HepG2 (cell line): Measurements from ENCODE around the gene E2F1. TPM values are rescaled to one million over a fixed set of nuclear protein-coding genes. Genes with fewer than 3 reads are reported as not detected.

Experiments used
- CENPBD1 ChIP-seq: sonication (generic); formaldehyde crosslinking; IDR thresholded peaks from 2 replicates; pipeline ENCODE4 v1.8.0; 2022; ENCODE audit warnings: missing genetic modification reagents, low read depth, mild to moderate bottlenecking, borderline replicate concordance
- DPF2 ChIP-seq: sonication (generic); formaldehyde crosslinking; IDR thresholded peaks from 2 replicates; pipeline ENCODE4 v1.4.0; 2020; ENCODE audit warnings: mild to moderate bottlenecking, low read depth, missing genetic modification reagents, borderline replicate concordance
- GABPA ChIP-seq, 2 experiments: IDR thresholded peaks; 2 replicates each; pipeline ENCODE4 v1.6.1; 2011 to 2016; ENCODE audit warnings: low read depth in 2 of 2, low read length in 1 of 2, missing biosample characterization in 1 of 2, missing genetic modification characterization in 1 of 2
- HNRNPH1 ChIP-seq: fragments of 200-400 bp; formaldehyde crosslinking; optimal IDR thresholded peaks from 2 replicates; pipeline ENCODE3; 2017; ENCODE audit warnings: mild to moderate bottlenecking, low read depth, low read length
- IKZF4 ChIP-seq: sonication (generic); formaldehyde crosslinking; IDR thresholded peaks from 2 replicates; pipeline ENCODE4 v1.5.1; 2020; ENCODE audit warnings: borderline replicate concordance, mild to moderate bottlenecking, low read depth, missing genetic modification reagents; ENCODE audit errors: not compliant biosample characterization
- MIER3 ChIP-seq: IDR thresholded peaks from 2 replicates; pipeline ENCODE4 v1.6.1; 2016; ENCODE audit warnings: missing compliant biosample characterization, borderline replicate concordance
- NAIF1 ChIP-seq: sonication (generic); formaldehyde crosslinking; IDR thresholded peaks from 2 replicates; pipeline ENCODE4 v1.5.0; 2020; ENCODE audit warnings: mild to moderate bottlenecking, missing genetic modification reagents, borderline replicate concordance
- PPARG ChIP-seq: conservative IDR thresholded peaks from 2 replicates; pipeline ENCODE4 v1.6.1; 2016; ENCODE audit warnings: missing biosample characterization, missing genetic modification reagents
- RFX3 ChIP-seq: IDR thresholded peaks from 2 replicates; pipeline ENCODE4 v1.6.1; 2016; ENCODE audit warnings: missing biosample characterization, missing genetic modification reagents
- RFXAP ChIP-seq: sonication (generic); formaldehyde crosslinking; IDR thresholded peaks from 2 replicates; pipeline ENCODE4 v1.4.0; 2020; ENCODE audit warnings: missing genetic modification reagents, borderline replicate concordance
- SNAPC2 ChIP-seq: sonication (generic); formaldehyde crosslinking; IDR thresholded peaks from 2 replicates; pipeline ENCODE4 v1.8.1; 2022; ENCODE audit warnings: mild to moderate bottlenecking, missing genetic modification reagents
- ZBTB8A ChIP-seq: sonication (generic); formaldehyde crosslinking; IDR thresholded peaks from 2 replicates; pipeline ENCODE4 v1.4.0; 2020; ENCODE audit warnings: mild to moderate bottlenecking, low read depth, missing genetic modification reagents, borderline replicate concordance
- ZNF264 ChIP-seq: sonication (generic); formaldehyde crosslinking; IDR thresholded peaks from 2 replicates; pipeline ENCODE4 v1.4.0; 2020; ENCODE audit warnings: missing genetic modification reagents
- ZNF660 ChIP-seq: sonication (generic); formaldehyde crosslinking; IDR thresholded peaks from 2 replicates; pipeline ENCODE4 v1.5.1; 2020; ENCODE audit warnings: mild to moderate bottlenecking, low read depth, missing genetic modification reagents, borderline replicate concordance
- ZNF704 ChIP-seq: sonication (generic); formaldehyde crosslinking; IDR thresholded peaks from 2 replicates; pipeline ENCODE4 v1.8.1; 2023; ENCODE audit warnings: mild to moderate bottlenecking, inconsistent platforms, moderate library complexity, missing genetic modification reagents, borderline replicate concordance
- ZNF737 ChIP-seq: sonication (generic); formaldehyde crosslinking; IDR thresholded peaks from 2 replicates; pipeline ENCODE4 v1.5.0; 2020; ENCODE audit warnings: missing genetic modification reagents, mild to moderate bottlenecking, borderline replicate concordance
- ZNF773 ChIP-seq: sonication (generic); formaldehyde crosslinking; IDR thresholded peaks from 2 replicates; pipeline ENCODE4 v1.4.0; 2020; ENCODE audit warnings: missing genetic modification reagents, borderline replicate concordance
- ZSCAN20 ChIP-seq: sonication (generic); formaldehyde crosslinking; IDR thresholded peaks from 2 replicates; pipeline ENCODE4 v1.4.0; 2020; ENCODE audit warnings: missing genetic modification reagents, mild to moderate bottlenecking, borderline replicate concordance
- polyA plus RNA-seq, 8 experiments: library from polyadenylated mRNA; depleted of rRNA in 3 of 8; stranded (reverse) in 7 of 8; unstranded in 1 of 8; fragments of >200 nt; fragmentation: Illumina TruSeq in 4 of 8; extraction: Trizol in 4 of 8; gene quantifications; 2 replicates each; pipeline versions ENCODE4 v1.2.1 to v1.2.3, GENCODE V29; 2011 to 2016; ENCODE audit warnings: low read depth in 4 of 8, missing spikeins in 1 of 8, mixed read lengths in 1 of 8; ENCODE audit not compliant: insufficient read depth in 1 of 8
- total RNA-seq, 5 experiments: library from RNA; depleted of rRNA; stranded (reverse); fragments of >200 nt; fragmentation: Illumina TruSeq; extraction: Trizol; gene quantifications; 2 replicates each; pipeline ENCODE4 v1.2.3, GENCODE V29; 2016; ENCODE audit warnings: low read depth in 1 of 5
- TF ChIP-seq, protein P1 (sequence below): sonication (generic); formaldehyde crosslinking; IDR thresholded peaks from 2 replicates; pipeline ENCODE4 v1.8.0; 2022; ENCODE audit warnings: mild to moderate bottlenecking, missing genetic modification reagents
- TF ChIP-seq, protein P2 (sequence below): sonication (generic); formaldehyde crosslinking; conservative IDR thresholded peaks from 2 replicates; pipeline ENCODE4 v1.4.0; 2020; ENCODE audit warnings: missing genetic modification reagents

The E2F1 gene
- total and polyA plus RNA-seq, 2 of the 13 experiments (the other 11 are each of a cell fraction or from before 2014, with no cell fraction given), result 25.5 to 39.4 TPM

- TF ChIP-seq RFXAP (CRISPR knock-in tag) (peak; percentile 93), HNRNPH1 (no peak), ZNF773 (peak; percentile 86; the same call in 1 of the 2 replicates), ZNF704 (peak; percentile 79; the same call in 1 of the 2 replicates), ZBTB8A (CRISPR knock-in tag) (no peak), ZSCAN20 (CRISPR knock-in tag) (peak; percentile 82; the same call in 1 of the 2 replicates), PPARG (CRISPR knock-in tag) (peak; percentile 78), ZNF737 (CRISPR knock-in tag) (no peak), DPF2 (CRISPR knock-in tag) (no peak), IKZF4 (CRISPR knock-in tag) (peak; percentile 29), ZNF264 (CRISPR knock-in tag) (peak; percentile 58; the same call in 1 of the 2 replicates), MIER3 (CRISPR knock-in tag) (peak; percentile 23; the same call in 1 of the 2 replicates), CENPBD1 (CRISPR knock-in tag) (no peak), GABPA (IDR thresholded peaks at IDR 0.05; ENCODE audit: low read depth, low read length) (no peak), GABPA (CRISPR knock-in tag; IDR thresholded peaks at IDR 0.05; ENCODE audit: low read depth) (no peak), ZNF660 (CRISPR knock-in tag) (no peak), NAIF1 (CRISPR knock-in tag) (no peak), SNAPC2 (CRISPR knock-in tag) (no peak; the same call in 1 of the 2 replicates), RFX3 (CRISPR knock-in tag) (no peak)
- TF ChIP-seq, protein P1, sequence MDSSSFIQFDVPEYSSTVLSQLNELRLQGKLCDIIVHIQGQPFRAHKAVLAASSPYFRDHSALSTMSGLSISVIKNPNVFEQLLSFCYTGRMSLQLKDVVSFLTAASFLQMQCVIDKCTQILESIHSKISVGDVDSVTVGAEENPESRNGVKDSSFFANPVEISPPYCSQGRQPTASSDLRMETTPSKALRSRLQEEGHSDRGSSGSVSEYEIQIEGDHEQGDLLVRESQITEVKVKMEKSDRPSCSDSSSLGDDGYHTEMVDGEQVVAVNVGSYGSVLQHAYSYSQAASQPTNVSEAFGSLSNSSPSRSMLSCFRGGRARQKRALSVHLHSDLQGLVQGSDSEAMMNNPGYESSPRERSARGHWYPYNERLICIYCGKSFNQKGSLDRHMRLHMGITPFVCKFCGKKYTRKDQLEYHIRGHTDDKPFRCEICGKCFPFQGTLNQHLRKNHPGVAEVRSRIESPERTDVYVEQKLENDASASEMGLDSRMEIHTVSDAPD (CRISPR knock-in tag), result no peak
- TF ChIP-seq, protein P2, sequence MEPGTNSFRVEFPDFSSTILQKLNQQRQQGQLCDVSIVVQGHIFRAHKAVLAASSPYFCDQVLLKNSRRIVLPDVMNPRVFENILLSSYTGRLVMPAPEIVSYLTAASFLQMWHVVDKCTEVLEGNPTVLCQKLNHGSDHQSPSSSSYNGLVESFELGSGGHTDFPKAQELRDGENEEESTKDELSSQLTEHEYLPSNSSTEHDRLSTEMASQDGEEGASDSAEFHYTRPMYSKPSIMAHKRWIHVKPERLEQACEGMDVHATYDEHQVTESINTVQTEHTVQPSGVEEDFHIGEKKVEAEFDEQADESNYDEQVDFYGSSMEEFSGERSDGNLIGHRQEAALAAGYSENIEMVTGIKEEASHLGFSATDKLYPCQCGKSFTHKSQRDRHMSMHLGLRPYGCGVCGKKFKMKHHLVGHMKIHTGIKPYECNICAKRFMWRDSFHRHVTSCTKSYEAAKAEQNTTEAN (CRISPR knock-in tag), result peak; percentile 91
Measured at GRCh38 chr20:33686100-33686983, at the start of gene E2F1 (continued).
